K562 (cell line): ENCODE data around the gene FAM171A2.

ENCODE experiments used
- CBFB ChIP-seq: sonication (generic); formaldehyde crosslinking; IDR thresholded peaks from 2 replicates; pipeline ENCODE4 v1.4.0; 2020; ENCODE audit warnings: mild to moderate bottlenecking, missing genetic modification reagents
- EZH2 ChIP-seq: IDR thresholded peaks from 2 replicates; pipeline ENCODE4 v1.6.1; 2012; ENCODE audit warnings: low read depth, mild to moderate bottlenecking, inconsistent platforms, low read length, borderline replicate concordance

GRCh38 chr17:44317545-44317944 lies 46.1 kb downstream of the FAM171A2 start:
- TF ChIP-seq EZH2, result no peak
- TF ChIP-seq CBFB (CRISPR knock-in tag), result no peak
